Testis (tissue), 2 donors: ENCODE data around the gene PTGFR.

Experiments used
- POLR2A ChIP-seq: fragments of 450-650 bp; IDR thresholded peaks from one replicate; pipeline ENCODE4 v1.6.1; 2017; ENCODE audit warnings: antibody characterized with exemption, mild to moderate bottlenecking, moderate library complexity
- TF ChIP-seq, protein P1 (sequence below), 3 experiments: fragments of 450-650 bp in 2 of 3; fragments of 200-600 bp in 1 of 3; sonication (generic) in 1 of 3; IDR thresholded peaks; one replicate each; pipeline ENCODE4 v1.5.1; 2016 to 2019; ENCODE audit warnings: antibody characterized with exemption in 3 of 3, mild to moderate bottlenecking in 2 of 3, moderate library complexity in 1 of 3

DNA sequence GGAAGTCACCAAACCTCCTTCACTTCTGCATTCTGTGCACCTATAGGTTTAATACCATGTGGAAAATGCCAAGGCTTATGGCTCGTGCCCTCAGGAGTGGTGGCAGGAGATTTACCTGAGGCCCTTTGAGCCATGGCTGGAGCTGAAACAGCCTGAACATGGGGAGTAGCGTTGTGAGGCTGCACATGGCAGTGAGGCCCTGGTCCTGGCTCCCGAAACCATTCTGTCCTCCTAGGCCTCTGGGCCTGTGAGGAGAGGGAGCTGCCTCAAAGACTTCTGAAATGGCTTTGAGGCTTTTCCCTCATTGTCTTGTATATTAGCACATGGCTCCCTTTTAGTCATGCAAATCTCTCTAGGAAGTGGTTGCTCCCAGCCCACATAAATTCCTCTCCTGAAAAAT, 20.6 kb downstream of the PTGFR start:
- TF ChIP-seq, protein P1, sequence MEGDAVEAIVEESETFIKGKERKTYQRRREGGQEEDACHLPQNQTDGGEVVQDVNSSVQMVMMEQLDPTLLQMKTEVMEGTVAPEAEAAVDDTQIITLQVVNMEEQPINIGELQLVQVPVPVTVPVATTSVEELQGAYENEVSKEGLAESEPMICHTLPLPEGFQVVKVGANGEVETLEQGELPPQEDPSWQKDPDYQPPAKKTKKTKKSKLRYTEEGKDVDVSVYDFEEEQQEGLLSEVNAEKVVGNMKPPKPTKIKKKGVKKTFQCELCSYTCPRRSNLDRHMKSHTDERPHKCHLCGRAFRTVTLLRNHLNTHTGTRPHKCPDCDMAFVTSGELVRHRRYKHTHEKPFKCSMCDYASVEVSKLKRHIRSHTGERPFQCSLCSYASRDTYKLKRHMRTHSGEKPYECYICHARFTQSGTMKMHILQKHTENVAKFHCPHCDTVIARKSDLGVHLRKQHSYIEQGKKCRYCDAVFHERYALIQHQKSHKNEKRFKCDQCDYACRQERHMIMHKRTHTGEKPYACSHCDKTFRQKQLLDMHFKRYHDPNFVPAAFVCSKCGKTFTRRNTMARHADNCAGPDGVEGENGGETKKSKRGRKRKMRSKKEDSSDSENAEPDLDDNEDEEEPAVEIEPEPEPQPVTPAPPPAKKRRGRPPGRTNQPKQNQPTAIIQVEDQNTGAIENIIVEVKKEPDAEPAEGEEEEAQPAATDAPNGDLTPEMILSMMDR (IDR thresholded peaks at IDR 0.05) = no peak
- no peak for TF ChIP-seq POLR2A
